Choroid plexus epithelial cell (primary cell): ENCODE measurements around the gene CLEC2A.

ENCODE experiments used
- DNase-seq: peaks from one replicate; pipeline ENCODE4 v3.0.0-alpha.2; 2010; ENCODE audit warnings: low read depth
- H3K4me3 ChIP-seq: 2 replicates; pipeline ENCODE4 v1.5.1; 2011; ENCODE audit warnings: low read depth, mild to moderate bottlenecking, control low read depth, low read length, moderate library complexity
- CTCF ChIP-seq: conservative IDR thresholded peaks from 2 replicates; pipeline ENCODE4 v1.5.1; 2011; ENCODE audit warnings: low read depth, mild to moderate bottlenecking, control low read depth, inconsistent platforms, low read length, moderate library complexity

The CLEC2A gene

GRCh38 chr12:9935026-9935425 is 2.9 kb upstream of the CLEC2A start:
- no peak for DNase-seq
- H3K4me3 ChIP-seq = no peak overlapping the region
- no peak for TF ChIP-seq CTCF

GRCh38 chr12:9933958-9934357 is 1.8 kb upstream of the CLEC2A start:
- TF ChIP-seq CTCF = no peak
- H3K4me3 ChIP-seq = no peak overlapping the region
- no peak for DNase-seq

GRCh38 chr12:9931245-9931644 is 925 bp downstream of the CLEC2A start:
- no peak for DNase-seq
- no peak for TF ChIP-seq CTCF
- no peak overlapping the region for H3K4me3 ChIP-seq

GRCh38 chr12:9928607-9929006 is 3.6 kb downstream of the CLEC2A start:
- H3K4me3 ChIP-seq = no peak overlapping the region
- DNase-seq = no peak
- no peak for TF ChIP-seq CTCF

GRCh38 chr12:9926876-9927275 is 5.3 kb downstream of the CLEC2A start:
- no peak for TF ChIP-seq CTCF
- H3K4me3 ChIP-seq = no peak overlapping the region
- DNase-seq = peak; percentile 11

- peak overlapping the region; percentile 20 for H3K4me3 ChIP-seq
- DNase-seq = peak; percentile 69
- peak; percentile 70 for TF ChIP-seq CTCF
Measured at GRCh38 chr12:9925705-9926393, 6.3 kb downstream of the CLEC2A start.

GRCh38 chr12:9922429-9922828 is 9.7 kb downstream of the CLEC2A start:
- no peak for TF ChIP-seq CTCF
- H3K4me3 ChIP-seq = no peak overlapping the region
- DNase-seq = no peak
